ENCODE measurements around the gene TTC17. TPM values are rescaled to one million over a fixed set of nuclear protein-coding genes. Genes with fewer than 3 reads are reported as not detected.

The TTC17 gene
- total and polyA plus RNA-seq, 10 donors: 31.1 to 208 (median 109) TPM

DNA sequence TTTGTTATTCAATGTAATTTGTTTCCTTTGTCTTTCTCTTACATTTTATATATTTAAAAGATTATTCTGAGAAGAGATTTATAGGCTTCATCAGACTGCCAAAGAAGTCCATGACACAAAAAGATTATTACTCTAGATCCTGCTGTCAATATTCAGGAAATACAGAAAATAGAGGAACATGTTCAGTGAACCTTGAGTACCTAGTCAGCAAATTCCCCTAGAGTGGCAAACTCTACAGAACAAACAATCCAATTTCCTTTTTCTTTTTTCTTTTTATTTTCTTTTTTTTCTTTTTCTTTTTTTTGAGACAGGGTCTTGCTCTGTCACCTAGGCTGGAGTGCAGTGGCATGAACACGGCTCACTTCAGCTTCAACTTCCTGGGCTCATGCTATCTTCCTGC, 23.9 kb downstream of the TTC17 start:
- Histone ChIP-seq H3K4me3 (no peak overlapping the region), H3K27me3 (replicated peaks in 1 of 7) (no peaks in the 10 kb centered on the region), H3K36me3 (peaks cover 0 to 77% (median 17%) of the 10 kb centered on the region in 6 donors), H3K27ac (no peak overlapping the region), H3K4me1 (peaks cover 0 to 5% (median 0%) of the 10 kb centered on the region in 6 donors), H3K9me3 (no peaks in the 10 kb centered on the region)
- DNase-seq: no peak
- TF ChIP-seq CTCF (IDR thresholded peaks at IDR 0.05 in 8 of 11, conservative IDR thresholded peaks at IDR 0.05 in 3 of 11): no peak
- no peak for TF ChIP-seq POLR2AphosphoS5 (IDR thresholded peaks at IDR 0.05)
- TF ChIP-seq POLR2A (IDR thresholded peaks at IDR 0.05): no peak
- intact Hi-C loops (cut with DNase I; ENCODE audit: low total_unique reads): no loop called here
- 70 to 92% (median 85%) methylated on average over 1 of the region's 1 CpG for WGBS, 5 donors

DNA sequence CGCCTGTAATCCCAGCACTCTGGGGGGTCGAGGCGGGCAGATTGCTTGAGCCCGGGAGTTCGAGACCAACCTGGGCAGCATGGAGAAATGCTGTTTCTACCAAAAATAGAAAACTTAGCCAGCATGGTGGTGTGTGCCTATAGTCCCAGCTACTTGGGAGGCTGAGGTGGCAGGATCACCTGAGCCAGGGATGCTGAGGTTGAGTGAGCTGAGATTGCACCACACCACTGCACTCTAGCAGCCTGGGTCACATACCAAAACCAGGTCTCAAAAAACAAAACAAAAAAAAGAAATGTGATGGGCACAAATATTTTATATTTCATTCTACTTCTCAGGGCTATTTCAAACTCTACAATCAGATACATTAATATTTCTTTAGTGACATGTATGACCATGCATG, 25.7 kb downstream of the TTC17 start:
- H3K27me3 ChIP-seq (replicated peaks in 1 of 7): no peaks in the 10 kb centered on the region
- H3K9me3 ChIP-seq: no peaks in the 10 kb centered on the region
- peaks cover 0 to 80% (median 16%) of the 10 kb centered on the region in 6 donors for H3K36me3 ChIP-seq
- 88 to 97% (median 93%) methylated on average over 5 of the region's 5 CpGs for WGBS, 5 donors
- intact Hi-C loops (cut with DNase I; ENCODE audit: low total_unique reads): no loop called here
- H3K4me3 ChIP-seq: no peak overlapping the region
- no peak for DNase-seq
- no peak overlapping the region for H3K27ac ChIP-seq
- TF ChIP-seq POLR2AphosphoS5 (IDR thresholded peaks at IDR 0.05): no peak
- no peak for TF ChIP-seq POLR2A (IDR thresholded peaks at IDR 0.05)
- TF ChIP-seq CTCF (IDR thresholded peaks at IDR 0.05 in 8 of 11, conservative IDR thresholded peaks at IDR 0.05 in 3 of 11): no peak
- H3K4me1 ChIP-seq: no peaks in the 10 kb centered on the region

- Histone ChIP-seq H3K9me3 (no peaks in the 10 kb centered on the region), H3K27ac (no peak overlapping the region), H3K36me3 (peaks cover 0 to 92% (median 52%) of the 10 kb centered on the region in 6 donors), H3K4me3 (no peak overlapping the region), H3K4me1 (no peaks in the 10 kb centered on the region), H3K27me3 (replicated peaks in 1 of 7) (no peaks in the 10 kb centered on the region)
- TF ChIP-seq POLR2AphosphoS5 (IDR thresholded peaks at IDR 0.05) (no peak), CTCF (IDR thresholded peaks at IDR 0.05 in 8 of 11, conservative IDR thresholded peaks at IDR 0.05 in 3 of 11) (no peak), POLR2A (IDR thresholded peaks at IDR 0.05) (no peak)
- DNase-seq: no peak
- intact Hi-C loops (cut with DNase I; ENCODE audit: low total_unique reads): no loop called here
- 81 to 88% (median 86%) methylated on average over 5 of the region's 5 CpGs for WGBS, 5 donors
Measured at GRCh38 chr11:43392713-43393112, 34.0 kb downstream of the TTC17 start.

GRCh38 chr11:43393765-43394355, 35.1 kb downstream of the TTC17 start:
- H3K27me3 ChIP-seq (replicated peaks in 1 of 7): no peaks in the 10 kb centered on the region
- WGBS, 5 donors: 63 to 91% (median 79%) methylated on average over 2 of the region's 2 CpGs
- DNase-seq: no peak
- no peaks in the 10 kb centered on the region for H3K4me1 ChIP-seq
- no peaks in the 10 kb centered on the region for H3K9me3 ChIP-seq
- TF ChIP-seq POLR2A (IDR thresholded peaks at IDR 0.05): no peak
- H3K36me3 ChIP-seq: peaks cover 0 to 100% (median 58%) of the 10 kb centered on the region in 6 donors
- intact Hi-C loops (cut with DNase I; ENCODE audit: low total_unique reads): no loop called here
- H3K4me3 ChIP-seq: no peak overlapping the region
- no peak overlapping the region for H3K27ac ChIP-seq

Data from spleen (tissue), 11 donors.